GM19438 (cell line): ENCODE results near the gene PHLDB2.
A peak's percentile ranks its signal among the peaks of the same experiment; 100 is the strongest.

Experiments used
- ATAC-seq: cut with Tn5 transposase; IDR thresholded peaks from one replicate; pipeline ENCODE4 v1.9.1; 2021; ENCODE audit warnings: low read depth; ENCODE audit not compliant: unreplicated experiment

The PHLDB2 gene

GRCh38 chr3:111848778-111849177 is 10.3 kb upstream of the PHLDB2 start:
- ATAC-seq, result no peak

DNA sequence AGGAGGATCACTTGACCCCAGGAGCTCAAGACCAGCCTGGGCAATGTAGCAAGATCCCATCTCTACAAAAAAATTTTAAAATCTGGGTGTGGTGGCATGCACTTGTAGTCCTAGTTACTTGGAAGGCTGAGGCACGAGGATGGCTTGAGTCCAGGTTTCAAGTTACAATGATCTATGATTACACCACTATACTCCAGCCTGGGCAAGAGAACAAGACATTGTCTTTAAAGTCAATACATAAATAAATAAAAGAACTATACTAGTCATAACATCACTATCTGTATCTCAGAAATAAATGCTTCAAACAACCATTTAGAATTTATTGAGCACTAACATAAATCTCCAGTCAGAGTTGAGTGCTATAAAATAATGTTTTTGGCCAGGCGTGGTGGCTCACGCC is 8.5 kb upstream of the PHLDB2 start:
- no peak for ATAC-seq

GRCh38 chr3:111851511-111851954 is 7.5 kb upstream of the PHLDB2 start:
- no peak for ATAC-seq

- ATAC-seq, result no peak
Measured at GRCh38 chr3:111852540-111852939, 6.5 kb upstream of the PHLDB2 start.

DNA sequence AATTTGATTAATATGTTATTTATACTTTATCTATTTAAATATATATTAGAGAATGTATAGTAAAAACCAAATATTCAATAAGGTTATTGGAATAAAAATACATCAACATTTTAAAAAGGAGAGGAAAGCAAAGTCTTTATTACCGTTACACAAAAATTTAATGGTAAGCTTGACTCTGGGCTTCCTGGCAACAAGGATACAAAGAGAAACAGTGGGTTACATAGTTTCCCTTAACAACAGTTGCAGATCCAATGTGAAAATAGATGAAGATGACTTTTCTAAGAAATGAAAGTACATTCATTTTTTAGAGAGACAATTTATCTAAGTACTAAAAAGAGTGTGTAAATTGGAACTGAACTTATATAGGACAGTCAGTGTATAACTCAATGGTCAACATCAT is 6.0 kb upstream of the PHLDB2 start:
- no peak for ATAC-seq

- no peak for ATAC-seq
Measured at GRCh38 chr3:111854990-111855389, 4.1 kb upstream of the PHLDB2 start.

DNA sequence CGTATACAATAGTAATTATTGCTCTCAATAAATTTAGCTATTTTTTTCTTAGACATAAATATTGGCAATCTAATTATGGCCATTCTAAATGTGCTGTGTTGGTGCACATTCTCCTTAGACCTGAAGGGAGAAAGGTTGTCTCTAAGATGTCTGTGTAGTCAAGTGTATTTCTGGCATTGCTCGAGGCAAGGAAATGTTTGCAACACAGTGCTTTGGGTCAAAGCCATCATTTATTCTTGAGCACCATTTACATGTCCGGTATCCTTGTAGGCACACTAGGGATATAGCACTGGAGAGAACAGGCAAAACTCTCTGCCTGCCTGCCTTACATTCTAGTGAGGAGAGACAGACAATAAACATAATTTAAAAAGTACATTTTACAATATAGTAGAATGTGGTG is 2.6 kb upstream of the PHLDB2 start:
- ATAC-seq, result no peak

GRCh38 chr3:111857474-111857873 is 1.6 kb upstream of the PHLDB2 start:
- no peak for ATAC-seq

DNA sequence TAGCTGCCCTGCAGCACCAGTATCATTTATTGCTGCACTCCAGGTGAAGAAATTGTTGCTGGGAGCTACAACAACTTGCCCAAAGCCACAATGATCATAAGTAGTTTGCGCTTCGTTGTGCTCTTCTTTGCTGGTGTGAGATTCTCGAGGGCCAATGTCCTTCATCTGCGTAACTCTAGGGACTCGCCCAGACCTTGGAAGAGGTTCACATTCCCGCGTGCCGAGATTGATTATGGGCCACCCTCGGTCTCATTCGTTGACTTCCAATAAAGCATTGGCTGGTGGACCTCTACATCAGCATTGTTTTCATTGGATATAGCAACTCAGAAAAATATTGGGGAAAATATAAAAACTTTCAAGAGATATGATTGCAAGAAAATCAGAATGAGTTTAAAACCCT is 423 bp upstream of the PHLDB2 start:
- no peak for ATAC-seq

DNA sequence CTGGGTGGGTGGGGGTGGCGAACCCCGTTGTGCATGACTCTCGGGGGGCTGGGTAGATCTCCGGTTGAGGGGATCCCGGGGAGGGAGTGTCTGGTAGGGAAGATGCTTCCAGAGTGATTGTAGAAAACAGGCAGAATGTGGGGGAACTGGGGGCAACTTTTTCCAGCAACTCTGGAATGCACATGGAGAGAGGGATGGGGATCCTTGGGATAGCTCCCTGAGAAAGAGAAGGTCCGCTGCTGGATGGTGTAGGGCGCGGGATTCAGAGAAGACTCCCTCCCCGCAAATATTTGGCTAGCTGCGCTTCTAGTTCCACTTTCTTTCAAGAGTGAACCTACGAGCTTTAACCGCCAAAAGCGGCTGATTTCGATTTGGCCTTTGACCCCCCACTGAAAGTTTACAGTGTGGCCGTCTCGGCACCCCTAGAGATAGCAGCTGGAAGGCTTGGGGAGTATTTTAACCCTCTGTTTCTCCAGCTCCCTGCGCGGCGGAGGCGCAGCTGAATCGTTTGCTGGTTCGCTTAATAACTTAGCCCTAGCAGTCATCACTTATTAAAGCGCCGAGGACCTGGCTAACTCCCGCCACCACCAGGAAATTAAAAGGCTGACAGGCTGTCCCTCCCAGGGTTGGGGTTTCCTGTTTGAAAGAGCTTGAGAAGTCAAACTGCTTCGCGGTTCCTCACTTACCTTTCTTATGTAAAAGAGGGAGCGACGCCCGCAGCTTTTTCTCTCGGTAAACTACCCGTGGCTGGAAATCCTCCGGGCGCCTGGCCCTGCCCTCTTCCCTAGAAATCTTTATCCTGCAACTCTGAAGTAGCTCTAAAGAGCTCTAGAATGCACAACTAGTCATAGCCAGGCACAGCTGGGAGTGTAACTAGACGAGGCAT is 1.2 kb downstream of the PHLDB2 start:
- peak; percentile 93 for ATAC-seq

- ATAC-seq, result no peak
Measured at GRCh38 chr3:111861391-111861790, 2.3 kb downstream of the PHLDB2 start.

- no peak for ATAC-seq
Measured at GRCh38 chr3:111862415-111862814, 3.4 kb downstream of the PHLDB2 start.

GRCh38 chr3:111862974-111863373 is 3.9 kb downstream of the PHLDB2 start:
- ATAC-seq, result no peak

DNA sequence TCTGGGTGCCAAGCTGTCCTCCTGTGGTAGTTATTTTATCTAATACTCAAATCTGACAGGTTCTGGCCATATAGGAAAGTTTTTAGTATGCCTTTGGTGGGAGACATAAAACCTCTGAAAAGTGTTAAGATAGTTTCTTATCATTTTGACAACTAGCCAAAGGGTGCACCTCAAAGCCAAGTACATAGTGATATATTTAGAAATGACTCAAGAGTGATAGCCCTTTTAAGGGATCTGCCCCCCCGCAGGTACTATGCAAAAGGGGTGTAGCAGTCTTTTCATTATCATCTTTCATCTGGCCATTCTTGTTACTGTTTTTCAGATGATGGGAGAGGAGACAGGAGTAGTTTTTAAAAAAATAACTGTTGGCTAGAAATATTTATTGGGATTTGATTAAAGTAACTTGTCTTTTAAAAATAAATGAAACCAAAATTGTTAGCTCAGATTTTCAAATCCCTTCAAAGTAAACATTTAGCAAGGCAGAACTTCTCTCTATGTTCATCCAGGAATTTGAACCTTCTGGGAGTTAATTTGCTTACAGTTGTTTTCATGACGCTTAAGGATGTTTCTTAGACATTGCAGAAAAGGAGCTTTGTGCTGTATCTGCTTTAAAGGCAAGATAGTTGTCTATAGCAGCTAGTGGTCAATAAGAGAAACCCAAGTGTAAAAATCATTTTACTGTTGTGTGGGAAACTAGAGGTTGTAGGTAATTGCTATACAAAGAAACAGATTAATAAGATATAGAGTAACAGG is 5.1 kb downstream of the PHLDB2 start:
- no peak for ATAC-seq

GRCh38 chr3:111864821-111865656 is 6.0 kb downstream of the PHLDB2 start:
- no peak for ATAC-seq

- no peak for ATAC-seq
Measured at GRCh38 chr3:111867889-111868426, 8.9 kb downstream of the PHLDB2 start.

DNA sequence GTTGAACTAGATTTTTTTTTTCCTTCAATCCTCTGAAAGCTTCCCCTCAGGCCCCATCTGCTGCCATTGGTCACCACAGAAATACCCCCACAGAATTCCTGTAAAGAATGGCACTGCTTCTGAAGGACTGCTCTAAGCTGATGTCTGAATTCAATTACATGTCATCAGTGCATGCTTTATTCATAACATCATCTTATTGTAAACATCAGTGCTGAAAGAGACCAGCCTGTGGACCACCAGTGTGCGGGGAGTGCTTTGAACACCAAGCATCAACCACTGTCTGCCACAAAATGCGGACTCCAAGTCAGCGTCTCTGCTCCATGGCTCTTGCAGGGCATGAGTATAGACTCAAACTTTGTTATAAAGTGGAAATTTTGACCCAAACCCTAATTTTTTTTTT is 11.6 kb downstream of the PHLDB2 start:
- ATAC-seq, result no peak

- ATAC-seq, result no peak
Measured at GRCh38 chr3:111871809-111872623, 13.0 kb downstream of the PHLDB2 start.

GRCh38 chr3:111872979-111873378 is 13.9 kb downstream of the PHLDB2 start:
- ATAC-seq, result no peak
